K562 (cell line): Measurements from ENCODE around the gene DEF6. TPM values are rescaled to one million over a fixed set of nuclear protein-coding genes. Genes with fewer than 3 reads are reported as not detected.

Experiments
- CTBP1 ChIP-seq: fragments of 450-650 bp; IDR thresholded peaks from 2 replicates; pipeline ENCODE4 v1.6.1; 2016; ENCODE audit warnings: borderline replicate concordance
- ETV5 ChIP-seq: sonication (generic); formaldehyde crosslinking; IDR thresholded peaks from 2 replicates; pipeline ENCODE4 v1.4.0; 2020; ENCODE audit warnings: low read depth, mild to moderate bottlenecking, missing genetic modification reagents
- HSF4 ChIP-seq: fragments of 250-450 bp; sonication (Bioruptor Pico); IDR thresholded peaks from 2 replicates; pipeline ENCODE4 v2.1.2; 2022; ENCODE audit warnings: mild to moderate bottlenecking, moderate library complexity, borderline replicate concordance
- MTF1 ChIP-seq: fragments of 250-450 bp; sonication (Bioruptor Pico); IDR thresholded peaks from 2 replicates; pipeline ENCODE4 v1.9.0; 2021; ENCODE audit warnings: moderate library complexity, mild to moderate bottlenecking, inconsistent platforms, borderline replicate concordance
- MYBL2 ChIP-seq, 2 experiments: fragments of 450-650 bp in 1 of 2; sonication (generic) in 1 of 2; formaldehyde crosslinking in 1 of 2; IDR thresholded peaks; 2 replicates each; pipeline versions ENCODE4 v1.6.1 to v1.8.1; 2017 to 2022; ENCODE audit warnings: borderline replicate concordance in 1 of 2, inconsistent platforms in 1 of 2, low read depth in 1 of 2, mild to moderate bottlenecking in 1 of 2, missing genetic modification reagents in 1 of 2, moderate library complexity in 1 of 2
- NFIX ChIP-seq: fragments of 250-450 bp; sonication (Bioruptor Pico); IDR thresholded peaks from 2 replicates; pipeline ENCODE4 v1.4.0; 2020; ENCODE audit warnings: low read depth, mild to moderate bottlenecking, moderate library complexity
- PTRF ChIP-seq: fragments of 450-650 bp; IDR thresholded peaks from 2 replicates; pipeline ENCODE4 v1.6.1; 2016; ENCODE audit warnings: mild to moderate bottlenecking, missing genetic modification characterization, missing compliant biosample characterization
- SETDB1 ChIP-seq: IDR thresholded peaks from one replicate; pipeline ENCODE4 v1.6.1; 2012; ENCODE audit warnings: low read length, control low read depth, inconsistent platforms
- SMARCA4 ChIP-seq: fragments of 450-650 bp; IDR thresholded peaks from 2 replicates; pipeline ENCODE4 v1.6.1; 2016
- SMARCA5 ChIP-seq: fragments of 450-650 bp; IDR thresholded peaks from 2 replicates; pipeline ENCODE4 v1.6.1; 2016
- SNRNP70 ChIP-seq: fragments of 200-400 bp; formaldehyde crosslinking; optimal IDR thresholded peaks from 2 replicates; pipeline ENCODE3; 2017; ENCODE audit warnings: low read depth, low read length
- SP1 ChIP-seq: sonication (generic); formaldehyde crosslinking; IDR thresholded peaks from 2 replicates; pipeline ENCODE4 v1.8.1; 2022; ENCODE audit warnings: mild to moderate bottlenecking, missing genetic modification reagents
- U2AF2 ChIP-seq: fragments of 200-400 bp; formaldehyde crosslinking; optimal IDR thresholded peaks from 2 replicates; pipeline ENCODE3; 2017; ENCODE audit warnings: low read depth, mild to moderate bottlenecking, low read length
- ZNF174 ChIP-seq: fragments of 250-450 bp; sonication (Bioruptor Pico); IDR thresholded peaks from 2 replicates; pipeline ENCODE4 v1.4.0; 2020; ENCODE audit warnings: mild to moderate bottlenecking
- ZNF175 ChIP-seq: fragments of 200-800 bp; sonication (Bioruptor generic); IDR thresholded peaks from 2 replicates; pipeline ENCODE4 v1.6.1; 2016; ENCODE audit warnings: low read depth, mild to moderate bottlenecking, missing genetic modification characterization, missing compliant biosample characterization
- ZNF584 ChIP-seq: fragments of 200-800 bp; sonication (Bioruptor generic); IDR thresholded peaks from 2 replicates; pipeline ENCODE4 v1.6.1; 2016; ENCODE audit warnings: low read depth, mild to moderate bottlenecking, missing genetic modification characterization, missing compliant biosample characterization
- ZNF707 ChIP-seq: fragments of 250-450 bp; sonication (Bioruptor Pico); conservative IDR thresholded peaks from 2 replicates; pipeline ENCODE4 v1.8.0; 2022; ENCODE audit warnings: inconsistent platforms, mild to moderate bottlenecking, moderate library complexity
- polyA plus RNA-seq, 8 experiments: library from polyadenylated mRNA; depleted of rRNA in 4 of 8; stranded (reverse) in 5 of 8; unstranded in 3 of 8; fragments of >200 nt; fragmentation: Nextera tagmentation in 2 of 8; fragmentation: Illumina TruSeq in 1 of 8; extraction: Ambion mirVana in 2 of 8; extraction: Trizol in 1 of 8; gene quantifications; 2 replicates each; pipeline versions ENCODE4 v1.2.1 to v1.2.3, GENCODE V29; 2011 to 2014; ENCODE audit warnings: inconsistent platforms in 1 of 8, missing spikeins in 1 of 8
- total RNA-seq, 7 experiments: library from RNA; depleted of rRNA in 6 of 7; stranded (reverse); fragments of >200 nt in 6 of 7; fragmentation: Illumina TruSeq in 2 of 7; extraction: Trizol in 2 of 7; gene quantifications; 2 replicates each; pipeline versions ENCODE4 v1.2.1 to v1.2.3, GENCODE V29; 2011 to 2021; ENCODE audit warnings: low replicate concordance in 1 of 7
- TF ChIP-seq, protein P1 (sequence below): fragments of 450-650 bp; conservative IDR thresholded peaks from 2 replicates; pipeline ENCODE4 v1.6.1; 2016; ENCODE audit warnings: missing genetic modification characterization, low read depth, mild to moderate bottlenecking, control low read depth, missing compliant biosample characterization
- TF ChIP-seq, protein P2 (sequence below): fragments of 450-650 bp; conservative IDR thresholded peaks from 2 replicates; pipeline ENCODE4 v1.6.1; 2016; ENCODE audit warnings: missing genetic modification characterization, low read depth, mild to moderate bottlenecking, missing compliant biosample characterization, moderate library complexity
- TF ChIP-seq, protein P3 (sequence below): IDR thresholded peaks from 2 replicates; pipeline ENCODE4 v1.6.1; 2011; ENCODE audit warnings: borderline replicate concordance, low read depth, mild to moderate bottlenecking, moderate library complexity, low read length; ENCODE audit not compliant: insufficient read depth, poor library complexity, severe bottlenecking
- TF ChIP-seq, protein P4 (sequence below): fragments of 450-650 bp; IDR thresholded peaks from 2 replicates; pipeline ENCODE4 v1.6.1; 2016; ENCODE audit warnings: low read depth, mild to moderate bottlenecking, moderate library complexity

DEF6 gene
- total and polyA plus RNA-seq, 9 of the 15 experiments (the other 6 are each of a cell fraction or from before 2014, with no cell fraction given) = 1.3 to 44.6 (median 22.7) TPM

DNA sequence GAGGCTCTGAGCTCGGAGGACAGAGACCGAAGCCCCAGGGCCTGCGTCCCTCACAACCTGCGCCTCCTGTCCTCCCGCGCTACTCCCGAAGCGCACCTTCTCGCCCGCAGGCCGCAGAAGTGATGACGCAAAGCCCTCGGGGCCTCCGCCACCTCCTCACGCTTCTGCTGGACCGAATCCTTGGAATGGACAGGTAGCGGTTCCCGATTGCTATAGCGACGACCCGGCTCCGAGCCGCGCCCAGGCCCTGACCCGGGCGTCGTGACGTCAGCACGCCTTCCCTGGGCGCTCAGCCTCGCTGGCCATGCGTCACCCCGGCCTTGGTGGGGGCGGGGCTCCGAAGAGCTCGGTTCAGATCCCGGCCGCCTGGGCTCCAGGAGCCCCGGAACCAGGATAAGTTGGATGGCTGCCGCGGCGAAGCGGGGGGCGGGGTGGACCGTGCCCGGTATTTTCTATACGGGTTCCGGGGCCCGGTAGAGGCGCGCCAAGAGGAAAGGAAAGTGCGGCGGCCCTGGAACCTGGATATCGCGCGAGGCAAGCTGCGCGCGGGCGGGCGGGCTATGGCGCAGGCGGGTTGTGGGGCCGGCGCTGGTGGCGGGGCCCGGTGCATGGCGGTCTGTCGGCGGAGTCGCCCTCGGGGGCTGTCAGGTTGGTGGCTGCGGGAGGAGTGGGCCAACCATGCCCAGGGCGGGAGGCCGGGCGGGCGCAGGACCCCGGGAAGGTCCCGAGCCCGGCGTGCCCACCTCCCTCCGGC is 38.2 kb upstream of the DEF6 start, which contains the start of gene ZNF76 (continued):
- TF ChIP-seq PTRF (tag) = no peak
- TF ChIP-seq ZNF174 (CRISPR knock-in tag) = no peak
- no peak for TF ChIP-seq SMARCA4
- no peak for TF ChIP-seq SMARCA5
- peak; percentile 99 for TF ChIP-seq CTBP1
- TF ChIP-seq NFIX (CRISPR knock-in tag) = no peak; the same call in 1 of the 2 replicates
- 0 out of 2 replicates have a peak, but pooled peaks have one; percentile 71 for TF ChIP-seq ZNF175 (CRISPR knock-in tag)
- TF ChIP-seq, protein P1, sequence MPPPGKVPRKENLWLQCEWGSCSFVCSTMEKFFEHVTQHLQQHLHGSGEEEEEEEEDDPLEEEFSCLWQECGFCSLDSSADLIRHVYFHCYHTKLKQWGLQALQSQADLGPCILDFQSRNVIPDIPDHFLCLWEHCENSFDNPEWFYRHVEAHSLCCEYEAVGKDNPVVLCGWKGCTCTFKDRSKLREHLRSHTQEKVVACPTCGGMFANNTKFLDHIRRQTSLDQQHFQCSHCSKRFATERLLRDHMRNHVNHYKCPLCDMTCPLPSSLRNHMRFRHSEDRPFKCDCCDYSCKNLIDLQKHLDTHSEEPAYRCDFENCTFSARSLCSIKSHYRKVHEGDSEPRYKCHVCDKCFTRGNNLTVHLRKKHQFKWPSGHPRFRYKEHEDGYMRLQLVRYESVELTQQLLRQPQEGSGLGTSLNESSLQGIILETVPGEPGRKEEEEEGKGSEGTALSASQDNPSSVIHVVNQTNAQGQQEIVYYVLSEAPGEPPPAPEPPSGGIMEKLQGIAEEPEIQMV (tag) = no peak
- no peak for TF ChIP-seq ZNF707
- TF ChIP-seq ZNF584 (CRISPR knock-in tag) = no peak
- TF ChIP-seq MYBL2 (IDR thresholded peaks at IDR 0.05; ENCODE audit: low read depth) = no peak
- no peak for TF ChIP-seq MYBL2 (CRISPR knock-in tag; IDR thresholded peaks at IDR 0.05; ENCODE audit: borderline replicate concordance)
- no peak for TF ChIP-seq HSF4
- TF ChIP-seq MTF1 (CRISPR knock-in tag) = no peak
- no peak for TF ChIP-seq U2AF2
- TF ChIP-seq, protein P2, sequence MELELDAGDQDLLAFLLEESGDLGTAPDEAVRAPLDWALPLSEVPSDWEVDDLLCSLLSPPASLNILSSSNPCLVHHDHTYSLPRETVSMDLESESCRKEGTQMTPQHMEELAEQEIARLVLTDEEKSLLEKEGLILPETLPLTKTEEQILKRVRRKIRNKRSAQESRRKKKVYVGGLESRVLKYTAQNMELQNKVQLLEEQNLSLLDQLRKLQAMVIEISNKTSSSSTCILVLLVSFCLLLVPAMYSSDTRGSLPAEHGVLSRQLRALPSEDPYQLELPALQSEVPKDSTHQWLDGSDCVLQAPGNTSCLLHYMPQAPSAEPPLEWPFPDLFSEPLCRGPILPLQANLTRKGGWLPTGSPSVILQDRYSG (tag) = peak; percentile 5; the same call in 1 of the 2 replicates
- TF ChIP-seq, protein P3, sequence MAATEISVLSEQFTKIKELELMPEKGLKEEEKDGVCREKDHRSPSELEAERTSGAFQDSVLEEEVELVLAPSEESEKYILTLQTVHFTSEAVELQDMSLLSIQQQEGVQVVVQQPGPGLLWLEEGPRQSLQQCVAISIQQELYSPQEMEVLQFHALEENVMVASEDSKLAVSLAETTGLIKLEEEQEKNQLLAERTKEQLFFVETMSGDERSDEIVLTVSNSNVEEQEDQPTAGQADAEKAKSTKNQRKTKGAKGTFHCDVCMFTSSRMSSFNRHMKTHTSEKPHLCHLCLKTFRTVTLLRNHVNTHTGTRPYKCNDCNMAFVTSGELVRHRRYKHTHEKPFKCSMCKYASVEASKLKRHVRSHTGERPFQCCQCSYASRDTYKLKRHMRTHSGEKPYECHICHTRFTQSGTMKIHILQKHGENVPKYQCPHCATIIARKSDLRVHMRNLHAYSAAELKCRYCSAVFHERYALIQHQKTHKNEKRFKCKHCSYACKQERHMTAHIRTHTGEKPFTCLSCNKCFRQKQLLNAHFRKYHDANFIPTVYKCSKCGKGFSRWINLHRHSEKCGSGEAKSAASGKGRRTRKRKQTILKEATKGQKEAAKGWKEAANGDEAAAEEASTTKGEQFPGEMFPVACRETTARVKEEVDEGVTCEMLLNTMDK = no peak
- TF ChIP-seq SETDB1 = no peak
- peak; percentile 57; the same call in 1 of the 2 replicates for TF ChIP-seq ETV5 (CRISPR knock-in tag)
- TF ChIP-seq SNRNP70 = no peak
- peak; percentile 99 for TF ChIP-seq SP1
- TF ChIP-seq, protein P4, sequence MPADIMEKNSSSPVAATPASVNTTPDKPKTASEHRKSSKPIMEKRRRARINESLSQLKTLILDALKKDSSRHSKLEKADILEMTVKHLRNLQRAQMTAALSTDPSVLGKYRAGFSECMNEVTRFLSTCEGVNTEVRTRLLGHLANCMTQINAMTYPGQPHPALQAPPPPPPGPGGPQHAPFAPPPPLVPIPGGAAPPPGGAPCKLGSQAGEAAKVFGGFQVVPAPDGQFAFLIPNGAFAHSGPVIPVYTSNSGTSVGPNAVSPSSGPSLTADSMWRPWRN = peak; percentile 78; the same call in 1 of the 2 replicates
